GM12878 (cell line): ENCODE data around the gene HIVEP2.

Experiments
- CREM ChIP-seq: IDR thresholded peaks from 2 replicates; pipeline ENCODE4 v1.6.1; 2014; ENCODE audit warnings: antibody characterized with exemption, low read depth
- EGR1 ChIP-seq, 2 experiments: IDR thresholded peaks; 1 replicate in 1 of 2; 2 replicates in 1 of 2; pipeline ENCODE4 v1.6.1; 2011 to 2012; ENCODE audit warnings: low read depth in 2 of 2, low read length in 2 of 2, borderline replicate concordance in 1 of 2, mild to moderate bottlenecking in 1 of 2, moderate library complexity in 1 of 2
- MXI1 ChIP-seq: fragments of 150-350 bp; IDR thresholded peaks from 2 replicates; pipeline ENCODE4 v1.6.1; 2011; ENCODE audit warnings: low read depth, mild to moderate bottlenecking, inconsistent platforms, low read length, improper control_type of control experiment
- POLR2A ChIP-seq: IDR thresholded peaks from 2 replicates; pipeline ENCODE4 v1.6.1; 2011; ENCODE audit warnings: low read depth, mild to moderate bottlenecking, low read length
- REST ChIP-seq: IDR thresholded peaks from 2 replicates; pipeline ENCODE4 v1.6.1; 2012; ENCODE audit warnings: mild to moderate bottlenecking, low read depth, low read length
- RUNX3 ChIP-seq: IDR thresholded peaks from 2 replicates; pipeline ENCODE4 v1.6.1; 2012; ENCODE audit warnings: low read length, inconsistent platforms
- TAF1 ChIP-seq: IDR thresholded peaks from 2 replicates; pipeline ENCODE4 v1.6.1; 2011; ENCODE audit warnings: mild to moderate bottlenecking, low read depth, low read length, borderline replicate concordance
- TF ChIP-seq, protein P1 (sequence below), 3 experiments: IDR thresholded peaks in 2 of 3; conservative IDR thresholded peaks in 1 of 3; 2 replicates each; pipeline ENCODE4 v1.5.1; 2011; ENCODE audit warnings: low read depth in 3 of 3, low read length in 3 of 3, mild to moderate bottlenecking in 3 of 3, control low read depth in 2 of 3, moderate library complexity in 2 of 3, inconsistent platforms in 1 of 3, mixed read lengths in 1 of 3; ENCODE audit not compliant: control insufficient read depth in 2 of 3, insufficient read depth in 1 of 3; ENCODE audit errors: extremely low read depth in 1 of 3

DNA sequence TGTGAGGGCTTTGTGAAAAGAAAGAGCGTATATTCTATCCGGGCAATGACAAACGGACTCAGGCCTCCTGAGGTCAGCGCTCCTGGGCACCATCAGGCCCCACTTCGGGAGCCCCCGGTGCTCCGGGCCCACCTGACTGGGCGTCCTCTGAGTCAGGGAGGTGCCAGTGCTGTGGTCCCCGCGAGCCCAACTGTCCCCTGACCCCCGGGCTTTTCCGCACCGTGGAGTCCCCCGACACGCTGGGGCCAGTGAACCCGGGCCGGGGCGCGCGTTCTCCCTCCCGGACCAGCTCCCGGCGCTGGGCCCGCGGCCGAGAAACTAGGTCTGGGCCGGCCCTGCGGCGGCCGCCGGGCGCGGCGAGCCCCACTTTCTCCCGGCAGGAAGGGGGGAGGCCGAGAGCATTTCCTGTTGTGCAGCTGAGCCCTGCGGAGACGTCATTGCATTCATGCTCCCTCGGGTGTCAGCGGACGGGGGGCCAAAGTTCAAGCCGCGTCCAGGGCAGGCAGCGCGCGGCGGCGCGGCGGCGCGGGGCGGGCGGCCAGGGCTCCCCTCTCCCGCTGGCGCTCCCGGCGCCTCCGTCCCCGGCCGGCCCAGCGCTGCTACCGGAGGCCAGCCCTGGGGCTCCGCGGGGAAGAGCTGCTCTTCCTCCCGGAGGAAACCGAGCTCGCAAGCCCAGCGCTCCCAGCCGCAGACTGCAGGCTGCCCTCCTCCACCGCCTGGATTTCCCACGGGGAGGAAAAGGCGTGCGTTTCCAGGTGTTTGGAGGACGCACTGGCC is 18.3 kb downstream of the HIVEP2 start:
- no peak for TF ChIP-seq REST
- TF ChIP-seq, protein P1, sequence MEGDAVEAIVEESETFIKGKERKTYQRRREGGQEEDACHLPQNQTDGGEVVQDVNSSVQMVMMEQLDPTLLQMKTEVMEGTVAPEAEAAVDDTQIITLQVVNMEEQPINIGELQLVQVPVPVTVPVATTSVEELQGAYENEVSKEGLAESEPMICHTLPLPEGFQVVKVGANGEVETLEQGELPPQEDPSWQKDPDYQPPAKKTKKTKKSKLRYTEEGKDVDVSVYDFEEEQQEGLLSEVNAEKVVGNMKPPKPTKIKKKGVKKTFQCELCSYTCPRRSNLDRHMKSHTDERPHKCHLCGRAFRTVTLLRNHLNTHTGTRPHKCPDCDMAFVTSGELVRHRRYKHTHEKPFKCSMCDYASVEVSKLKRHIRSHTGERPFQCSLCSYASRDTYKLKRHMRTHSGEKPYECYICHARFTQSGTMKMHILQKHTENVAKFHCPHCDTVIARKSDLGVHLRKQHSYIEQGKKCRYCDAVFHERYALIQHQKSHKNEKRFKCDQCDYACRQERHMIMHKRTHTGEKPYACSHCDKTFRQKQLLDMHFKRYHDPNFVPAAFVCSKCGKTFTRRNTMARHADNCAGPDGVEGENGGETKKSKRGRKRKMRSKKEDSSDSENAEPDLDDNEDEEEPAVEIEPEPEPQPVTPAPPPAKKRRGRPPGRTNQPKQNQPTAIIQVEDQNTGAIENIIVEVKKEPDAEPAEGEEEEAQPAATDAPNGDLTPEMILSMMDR (IDR thresholded peaks at IDR 0.05 in 2 of 3, conservative IDR thresholded peaks at IDR 0.05 in 1 of 3; ENCODE audit: control insufficient read depth in 2 of 3, extremely low read depth in 1 of 3, insufficient read depth in 1 of 3, low read depth in 3 of 3, low read length in 3 of 3) = no peak
- peak; percentile 72; the same call in 1 of the 2 replicates for TF ChIP-seq TAF1
- TF ChIP-seq CREM = peak; percentile 59
- TF ChIP-seq MXI1 = peak; percentile 68
- TF ChIP-seq EGR1 (IDR thresholded peaks at IDR 0.05; ENCODE audit: borderline replicate concordance in 1 of 2, low read depth in 2 of 2, low read length in 2 of 2) = peak in 1 of 2 experiments; percentile 6; a peak in 1 of 3 replicates
- TF ChIP-seq POLR2A = peak; percentile 86
- TF ChIP-seq RUNX3 = peak; percentile 21
